ENCODE data around the gene NID1.
"Not testable (repeated sequence)": the region's sequence is repeated elsewhere in the genome, so short reads cannot be mapped to it uniquely, and the experiment has no call there.

The NID1 gene

DNA sequence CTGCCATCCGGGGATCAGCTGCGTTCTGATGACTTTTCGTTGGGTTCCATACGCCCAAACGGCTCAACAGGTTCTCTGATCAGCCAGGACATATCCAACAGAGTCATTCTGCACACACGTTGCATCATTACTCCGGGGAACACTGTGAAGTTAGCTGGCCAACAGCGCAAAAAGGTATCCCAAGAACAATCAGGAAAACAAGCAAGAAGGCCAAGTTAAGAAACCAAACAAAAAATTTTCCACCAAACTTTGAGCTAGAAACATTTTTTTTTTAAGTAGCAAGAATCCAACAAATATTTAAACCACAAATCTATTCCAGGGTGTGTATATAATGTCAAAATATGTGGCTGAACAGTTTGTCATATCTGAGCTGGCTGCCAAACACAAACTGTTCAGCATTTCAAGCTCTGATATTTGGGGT, 29.2 kb downstream of the NID1 start:
- in situ Hi-C loops (cut with HindIII; ENCODE audit: low sequenced_read_pairs): no loop called here

- in situ Hi-C loops (cut with HindIII; ENCODE audit: low sequenced_read_pairs): no loop called here
Measured at GRCh38 chr1:236033336-236033735, 31.6 kb downstream of the NID1 start.

DNA sequence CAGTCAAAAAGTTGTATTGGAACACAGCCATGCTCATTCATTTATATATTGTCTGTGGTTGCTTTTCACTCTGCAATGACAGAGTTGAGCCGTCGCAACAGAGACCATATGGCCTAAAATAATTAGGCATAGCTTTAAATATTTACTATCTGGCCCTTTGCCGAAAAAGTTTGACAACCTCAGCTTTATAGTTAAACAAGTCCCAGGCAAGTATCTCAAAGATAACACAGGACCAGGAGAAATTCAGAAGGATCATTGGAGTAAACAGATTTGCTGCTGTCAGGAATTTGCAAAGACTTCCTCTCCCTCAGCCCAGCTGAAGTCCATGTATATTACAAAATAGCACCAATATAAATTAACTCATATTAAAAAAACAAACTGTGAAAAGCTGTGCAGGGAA, 34.4 kb downstream of the NID1 start:
- in situ Hi-C loops (cut with HindIII; ENCODE audit: low sequenced_read_pairs): no loop called here

GRCh38 chr1:236029428-236029940, 35.4 kb downstream of the NID1 start:
- in situ Hi-C loops (cut with HindIII; ENCODE audit: low sequenced_read_pairs): no loop called here

DNA sequence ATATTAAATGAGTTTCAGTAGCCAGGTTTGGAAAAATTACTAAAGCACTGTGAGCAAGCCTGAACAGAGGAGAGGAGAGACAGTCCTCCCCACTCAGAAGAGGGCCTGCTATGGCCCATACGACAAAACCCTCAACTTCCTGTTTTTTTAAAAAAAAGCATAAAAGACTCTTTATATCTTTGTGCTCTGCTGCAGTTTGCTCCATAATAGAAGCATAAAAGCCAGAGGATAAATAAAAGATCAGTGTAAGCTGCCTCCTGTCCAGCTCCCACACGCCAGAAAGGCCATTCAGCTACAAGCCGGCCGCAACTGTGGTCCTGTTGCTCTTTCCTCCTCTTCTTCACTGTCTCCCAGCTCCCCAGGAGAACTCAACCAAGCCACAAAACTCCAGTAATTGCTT, 37.8 kb downstream of the NID1 start:
- in situ Hi-C loops (cut with HindIII; ENCODE audit: low sequenced_read_pairs): no loop called here

DNA sequence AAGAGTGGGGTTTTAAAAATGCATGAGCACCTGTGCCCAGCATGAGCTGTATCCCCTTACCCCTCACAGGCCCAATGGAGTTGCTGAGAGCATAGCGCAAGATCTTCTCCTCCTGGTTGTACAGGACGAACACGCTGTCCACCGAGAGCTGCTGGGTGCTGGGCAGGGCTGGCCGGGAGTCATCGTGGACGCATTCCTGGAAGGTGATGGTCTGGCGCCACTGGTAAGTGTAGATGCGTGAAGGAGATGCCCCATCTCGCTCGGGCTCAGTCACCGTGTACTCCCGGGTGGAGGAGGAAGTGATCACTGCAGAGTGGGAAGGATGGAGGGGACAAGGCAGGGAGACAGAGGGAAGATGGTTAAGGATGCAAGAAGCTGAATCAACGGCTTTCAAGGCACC, 39.1 kb downstream of the NID1 start:
- in situ Hi-C loops (cut with HindIII; ENCODE audit: low sequenced_read_pairs): no loop called here

DNA sequence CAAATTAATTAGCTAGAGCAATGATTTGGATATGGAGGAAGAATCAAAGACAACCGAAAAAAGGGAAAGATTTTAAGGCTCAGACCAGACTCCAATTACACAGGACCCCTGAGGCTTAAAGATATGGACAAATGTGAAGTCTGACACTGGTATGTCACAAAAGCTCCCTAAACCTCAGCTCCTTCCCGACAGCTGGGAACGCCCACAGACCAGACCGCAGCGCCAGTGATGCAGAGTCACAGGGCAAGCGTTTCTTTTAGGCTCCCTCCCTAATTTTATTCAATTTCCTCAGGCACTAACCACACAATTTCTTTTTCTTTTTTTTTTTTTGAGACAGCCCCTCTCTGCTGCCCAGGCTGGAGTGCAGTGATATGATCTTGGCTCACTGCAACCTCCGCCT, 40.2 kb downstream of the NID1 start:
- in situ Hi-C loops (cut with HindIII; ENCODE audit: low sequenced_read_pairs): no loop called here

DNA sequence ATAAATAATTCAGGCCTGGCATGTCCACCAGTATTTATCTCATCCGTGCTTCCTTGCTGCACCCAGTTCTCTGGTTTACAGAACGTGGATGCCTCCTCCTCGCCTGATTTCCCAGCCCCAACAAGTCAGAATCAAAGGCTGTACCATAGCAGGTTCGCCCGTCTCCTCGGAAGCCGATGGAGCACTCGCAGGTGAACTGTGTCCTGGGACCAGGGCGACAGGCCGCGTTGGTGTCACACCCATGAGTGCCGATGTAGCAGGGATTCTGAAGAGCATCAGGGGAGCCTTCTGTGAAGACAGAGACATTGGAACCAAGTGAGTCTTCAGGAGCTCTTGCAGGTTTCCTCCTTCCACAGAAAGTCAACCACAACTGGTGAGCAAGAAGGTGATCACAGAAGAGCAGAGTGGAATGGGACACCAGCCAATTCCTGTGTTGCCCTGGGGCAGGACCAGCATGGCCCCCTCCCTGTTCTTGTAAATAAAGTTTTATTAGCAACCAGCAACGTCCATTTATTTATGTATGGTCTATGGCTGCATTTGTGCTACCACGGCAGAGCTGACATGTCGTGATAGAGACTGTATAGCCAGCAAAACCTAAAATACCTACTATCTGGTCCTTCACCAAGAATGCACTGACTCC, 40.8 kb downstream of the NID1 start:
- in situ Hi-C loops (cut with HindIII; ENCODE audit: low sequenced_read_pairs): no loop called here

- in situ Hi-C loops (cut with HindIII; ENCODE audit: low sequenced_read_pairs): no loop called here
Measured at GRCh38 chr1:236021424-236022135, 43.3 kb downstream of the NID1 start.

- in situ Hi-C loops (cut with HindIII; ENCODE audit: low sequenced_read_pairs): no loop called here
Measured at GRCh38 chr1:236020359-236021219, 44.3 kb downstream of the NID1 start.

DNA sequence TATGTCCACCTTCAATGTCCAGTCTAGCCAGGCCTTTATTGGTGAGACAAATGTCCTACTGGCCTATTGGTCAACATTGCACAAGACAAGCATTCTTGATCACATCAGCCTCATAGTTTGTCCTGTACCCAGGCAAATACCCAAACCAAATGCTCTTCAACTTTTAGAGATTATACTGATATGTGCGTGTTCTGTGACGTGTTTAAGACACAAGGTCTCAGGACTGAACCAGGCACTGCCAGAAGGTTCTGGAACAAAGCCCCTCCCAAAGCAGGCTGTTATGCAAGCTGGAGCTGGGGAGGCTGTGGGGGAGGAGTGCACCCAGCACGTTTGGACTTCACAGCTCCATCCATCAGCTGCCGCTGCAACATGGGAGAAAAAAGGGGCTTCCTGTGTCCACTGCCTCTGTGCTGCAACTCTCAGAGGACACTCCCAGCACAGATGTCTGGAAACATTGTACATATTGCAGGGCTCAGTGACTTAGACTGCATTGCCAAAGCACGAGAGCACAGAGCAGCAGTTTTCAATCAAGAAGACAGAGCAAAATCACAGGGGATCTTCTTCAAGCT, 45.9 kb downstream of the NID1 start:
- in situ Hi-C loops (cut with HindIII; ENCODE audit: low sequenced_read_pairs): no loop called here

GRCh38 chr1:236016782-236017400, 48.0 kb downstream of the NID1 start:
- in situ Hi-C loops (cut with HindIII; ENCODE audit: low sequenced_read_pairs): no loop called here

DNA sequence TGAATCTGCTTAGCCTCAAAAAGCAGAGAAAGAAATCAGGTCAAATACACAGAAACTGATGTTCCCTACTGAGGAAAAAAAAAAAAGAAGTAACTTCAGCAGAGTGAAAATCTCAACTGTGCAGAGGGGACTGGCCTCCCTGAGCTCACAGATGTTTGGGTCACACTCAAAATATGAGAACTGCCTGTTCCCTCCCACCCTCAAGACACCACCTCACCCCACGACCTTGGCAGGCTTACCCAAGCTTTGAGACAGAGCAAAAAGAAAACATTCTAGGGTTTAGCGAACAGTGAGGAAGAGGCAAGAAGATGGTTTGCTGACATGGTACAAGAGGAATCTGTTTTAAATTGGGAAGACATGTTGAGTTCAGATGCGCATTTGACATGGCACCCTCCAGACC, 48.8 kb downstream of the NID1 start:
- in situ Hi-C loops (cut with HindIII; ENCODE audit: low sequenced_read_pairs): no loop called here

GRCh38 chr1:236015539-236015938, 49.4 kb downstream of the NID1 start:
- in situ Hi-C loops (cut with HindIII; ENCODE audit: low sequenced_read_pairs): no loop called here

GRCh38 chr1:236013330-236013729, 51.6 kb downstream of the NID1 start:
- in situ Hi-C loops (cut with HindIII; ENCODE audit: low sequenced_read_pairs): no loop called here

- in situ Hi-C loops (cut with HindIII; ENCODE audit: low sequenced_read_pairs): no loop called here
Measured at GRCh38 chr1:236011641-236012040, 53.2 kb downstream of the NID1 start.

GRCh38 chr1:236010443-236010842, 54.4 kb downstream of the NID1 start:
- in situ Hi-C loops (cut with HindIII; ENCODE audit: low sequenced_read_pairs): no loop called here

- in situ Hi-C loops (cut with HindIII; ENCODE audit: low sequenced_read_pairs): no loop called here
Measured at GRCh38 chr1:236009857-236010256, 55.0 kb downstream of the NID1 start.

- in situ Hi-C loops (cut with HindIII; ENCODE audit: low sequenced_read_pairs): no loop called here
Measured at GRCh38 chr1:236009191-236009590, 55.7 kb downstream of the NID1 start.

DNA sequence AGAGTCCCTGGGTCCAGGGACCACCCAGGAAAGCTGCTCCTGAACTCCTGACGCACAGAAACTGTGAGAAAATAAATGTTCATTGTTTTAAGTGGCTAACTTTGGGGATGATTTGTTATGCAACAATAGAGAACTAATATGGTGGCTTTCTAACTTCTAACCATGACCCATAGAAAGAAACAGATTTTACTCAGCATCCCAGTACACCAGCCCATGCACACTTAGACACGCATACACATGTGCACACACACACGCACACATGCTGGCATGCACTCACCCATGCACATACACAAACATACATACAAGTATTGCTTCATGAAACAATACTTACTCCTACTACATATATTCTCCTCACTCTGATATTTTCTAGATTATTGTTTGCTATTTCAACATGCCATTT, 57.1 kb downstream of the NID1 start:
- in situ Hi-C loops (cut with HindIII; ENCODE audit: low sequenced_read_pairs): no loop called here

- in situ Hi-C loops (cut with HindIII; ENCODE audit: low sequenced_read_pairs): not testable (repeated sequence)
Measured at GRCh38 chr1:236003058-236003457, 61.8 kb downstream of the NID1 start.

Measured in endothelial cell of hepatic sinusoid (primary cell).